Testis (tissue), 2 donors: ENCODE measurements around the gene PTGIS.

Source experiments
- POLR2A ChIP-seq: fragments of 450-650 bp; IDR thresholded peaks from one replicate; pipeline ENCODE4 v1.6.1; 2017; ENCODE audit warnings: antibody characterized with exemption, mild to moderate bottlenecking, moderate library complexity
- TF ChIP-seq, protein P1 (sequence below), 3 experiments: fragments of 450-650 bp in 2 of 3; fragments of 200-600 bp in 1 of 3; sonication (generic) in 1 of 3; IDR thresholded peaks; one replicate each; pipeline ENCODE4 v1.5.1; 2016 to 2019; ENCODE audit warnings: antibody characterized with exemption in 3 of 3, mild to moderate bottlenecking in 2 of 3, moderate library complexity in 1 of 3

GRCh38 chr20:49489688-49490087 lies 78.2 kb downstream of the PTGIS start:
- no peak for TF ChIP-seq POLR2A
- TF ChIP-seq, protein P1, sequence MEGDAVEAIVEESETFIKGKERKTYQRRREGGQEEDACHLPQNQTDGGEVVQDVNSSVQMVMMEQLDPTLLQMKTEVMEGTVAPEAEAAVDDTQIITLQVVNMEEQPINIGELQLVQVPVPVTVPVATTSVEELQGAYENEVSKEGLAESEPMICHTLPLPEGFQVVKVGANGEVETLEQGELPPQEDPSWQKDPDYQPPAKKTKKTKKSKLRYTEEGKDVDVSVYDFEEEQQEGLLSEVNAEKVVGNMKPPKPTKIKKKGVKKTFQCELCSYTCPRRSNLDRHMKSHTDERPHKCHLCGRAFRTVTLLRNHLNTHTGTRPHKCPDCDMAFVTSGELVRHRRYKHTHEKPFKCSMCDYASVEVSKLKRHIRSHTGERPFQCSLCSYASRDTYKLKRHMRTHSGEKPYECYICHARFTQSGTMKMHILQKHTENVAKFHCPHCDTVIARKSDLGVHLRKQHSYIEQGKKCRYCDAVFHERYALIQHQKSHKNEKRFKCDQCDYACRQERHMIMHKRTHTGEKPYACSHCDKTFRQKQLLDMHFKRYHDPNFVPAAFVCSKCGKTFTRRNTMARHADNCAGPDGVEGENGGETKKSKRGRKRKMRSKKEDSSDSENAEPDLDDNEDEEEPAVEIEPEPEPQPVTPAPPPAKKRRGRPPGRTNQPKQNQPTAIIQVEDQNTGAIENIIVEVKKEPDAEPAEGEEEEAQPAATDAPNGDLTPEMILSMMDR (IDR thresholded peaks at IDR 0.05): no peak
